DND-41 (cell line): ENCODE measurements around the gene NEAT1.

Experiments
- ATAC-seq: fragments of 200-7000 bp; cut with Tn5 transposase; 3 replicates; pipeline ENCODE4 v1.9.1; 2021; ENCODE audit warnings: low read depth; ENCODE audit not compliant: insufficient read depth
- DNase-seq: peaks from one replicate; pipeline ENCODE4 v3.0.0-alpha.2; 2020
- H2AFZ ChIP-seq: 2 replicates; pipeline ENCODE4 v1.6.0; 2012; ENCODE audit warnings: low read depth, low read length
- H3K27ac ChIP-seq: 2 replicates; pipeline ENCODE4 v1.5.1; 2012; ENCODE audit warnings: low read length, inconsistent platforms
- H3K27me3 ChIP-seq: fragments of 200-600 bp; sonication (generic); 2 replicates; pipeline ENCODE4 v1.6.0; 2012; ENCODE audit warnings: low read length, mild to moderate bottlenecking, inconsistent platforms; ENCODE audit not compliant: insufficient read depth, poor library complexity
- H3K36me3 ChIP-seq: 2 replicates; pipeline ENCODE4 v1.5.1; 2012; ENCODE audit warnings: low read length, inconsistent platforms; ENCODE audit not compliant: insufficient read depth
- H3K4me1 ChIP-seq: 2 replicates; pipeline ENCODE4 v1.5.1; 2012; ENCODE audit warnings: mild to moderate bottlenecking, low read length; ENCODE audit not compliant: insufficient read depth
- H3K4me2 ChIP-seq: 2 replicates; pipeline ENCODE4 v1.6.0; 2012; ENCODE audit warnings: mild to moderate bottlenecking, moderate library complexity, low read length, inconsistent platforms; ENCODE audit not compliant: insufficient read depth
- H3K4me3 ChIP-seq, 2 experiments: fragments of 200-600 bp in 1 of 2; shearing (Covaris generic) in 1 of 2; 2 replicates each; pipeline ENCODE4 v1.5.1; 2012 to 2016; ENCODE audit warnings: inconsistent platforms in 2 of 2, low read length in 2 of 2, mild to moderate bottlenecking in 2 of 2, low read depth in 1 of 2, moderate library complexity in 1 of 2
- H3K79me2 ChIP-seq: 2 replicates; pipeline ENCODE4 v1.6.0; 2012; ENCODE audit warnings: low read length, inconsistent platforms; ENCODE audit not compliant: insufficient read depth
- H3K9ac ChIP-seq: 2 replicates; pipeline ENCODE4 v1.6.0; 2012; ENCODE audit warnings: low read depth, mild to moderate bottlenecking, inconsistent platforms, low read length, moderate library complexity
- H3K9me3 ChIP-seq: 2 replicates; pipeline ENCODE4 v1.5.1; 2012; ENCODE audit warnings: low read length, moderate library complexity, mild to moderate bottlenecking, inconsistent platforms; ENCODE audit not compliant: insufficient read depth, severe bottlenecking
- H4K20me1 ChIP-seq: 2 replicates; pipeline ENCODE4 v1.6.0; 2012; ENCODE audit warnings: low read length; ENCODE audit not compliant: insufficient read depth
- EZH2 ChIP-seq: IDR thresholded peaks from 3 replicates; pipeline ENCODE4 v1.6.1; 2012; ENCODE audit warnings: borderline replicate concordance, low read depth, mild to moderate bottlenecking, moderate library complexity, low read length, inconsistent platforms; ENCODE audit not compliant: severe bottlenecking
- TF ChIP-seq, protein P1 (sequence below): IDR thresholded peaks from 2 replicates; pipeline ENCODE4 v1.5.1; 2012; ENCODE audit warnings: borderline replicate concordance, low read length, moderate library complexity, mild to moderate bottlenecking; ENCODE audit not compliant: poor library complexity, severe bottlenecking; ENCODE audit errors: extremely low read depth

NEAT1 gene

DNA sequence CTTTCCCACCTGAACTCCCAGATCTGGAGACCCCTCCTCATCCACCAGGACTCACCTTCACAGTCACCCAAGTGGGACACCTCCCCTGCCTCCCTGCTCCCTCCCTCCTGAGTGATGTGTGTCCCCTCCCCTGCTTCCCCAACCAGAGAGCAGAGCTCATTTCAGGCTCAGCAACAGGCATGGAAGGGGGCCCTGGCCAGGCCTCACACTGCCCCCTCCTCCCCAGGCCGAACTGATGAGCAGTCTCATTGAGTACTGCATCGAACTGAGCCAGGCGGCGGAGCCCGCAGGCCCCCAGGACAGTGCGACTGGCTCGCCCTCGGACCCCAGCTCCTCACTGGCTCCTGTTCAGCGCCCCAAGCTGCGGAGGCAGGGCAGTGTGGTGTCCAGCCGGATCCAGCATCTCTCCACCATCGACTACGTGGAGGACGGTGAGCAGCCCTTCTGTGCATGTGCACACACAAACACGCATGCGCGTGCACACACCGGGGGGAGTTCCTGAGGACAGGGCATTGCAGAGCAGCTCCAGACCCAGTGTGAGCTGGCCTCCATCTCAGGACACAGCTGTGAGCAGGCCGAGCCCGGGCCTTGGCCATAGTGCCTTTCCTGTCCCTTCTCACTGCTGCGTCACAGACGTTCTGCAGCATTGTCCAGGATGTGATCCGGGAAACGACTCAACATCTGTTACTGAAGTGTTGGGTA is 17.8 kb upstream of the NEAT1 start:
- no peak for ATAC-seq
- peaks cover 59% of the 10 kb centered on the region for H3K36me3 ChIP-seq
- H3K4me3 ChIP-seq = no peak overlapping the region
- H3K79me2 ChIP-seq = no peaks in the 10 kb centered on the region; the same call in 1 of the 2 replicates
- no peaks in the 10 kb centered on the region for H3K4me1 ChIP-seq
- H3K9ac ChIP-seq = no peak overlapping the region
- H4K20me1 ChIP-seq = peaks cover 7% of the 10 kb centered on the region; the same call in 1 of the 2 replicates
- no peak overlapping the region for H3K4me2 ChIP-seq
- H3K9me3 ChIP-seq = no peaks in the 10 kb centered on the region
- TF ChIP-seq, protein P1, sequence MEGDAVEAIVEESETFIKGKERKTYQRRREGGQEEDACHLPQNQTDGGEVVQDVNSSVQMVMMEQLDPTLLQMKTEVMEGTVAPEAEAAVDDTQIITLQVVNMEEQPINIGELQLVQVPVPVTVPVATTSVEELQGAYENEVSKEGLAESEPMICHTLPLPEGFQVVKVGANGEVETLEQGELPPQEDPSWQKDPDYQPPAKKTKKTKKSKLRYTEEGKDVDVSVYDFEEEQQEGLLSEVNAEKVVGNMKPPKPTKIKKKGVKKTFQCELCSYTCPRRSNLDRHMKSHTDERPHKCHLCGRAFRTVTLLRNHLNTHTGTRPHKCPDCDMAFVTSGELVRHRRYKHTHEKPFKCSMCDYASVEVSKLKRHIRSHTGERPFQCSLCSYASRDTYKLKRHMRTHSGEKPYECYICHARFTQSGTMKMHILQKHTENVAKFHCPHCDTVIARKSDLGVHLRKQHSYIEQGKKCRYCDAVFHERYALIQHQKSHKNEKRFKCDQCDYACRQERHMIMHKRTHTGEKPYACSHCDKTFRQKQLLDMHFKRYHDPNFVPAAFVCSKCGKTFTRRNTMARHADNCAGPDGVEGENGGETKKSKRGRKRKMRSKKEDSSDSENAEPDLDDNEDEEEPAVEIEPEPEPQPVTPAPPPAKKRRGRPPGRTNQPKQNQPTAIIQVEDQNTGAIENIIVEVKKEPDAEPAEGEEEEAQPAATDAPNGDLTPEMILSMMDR = no peak
- TF ChIP-seq EZH2 = no peak
- H2AFZ ChIP-seq = no peak overlapping the region
- no peak overlapping the region for H3K27ac ChIP-seq
- no peaks in the 10 kb centered on the region for H3K27me3 ChIP-seq
- DNase-seq = no peak

- H3K4me2 ChIP-seq = no peak overlapping the region
- TF ChIP-seq, protein P1 = no peak
- no peak for TF ChIP-seq EZH2
- no peaks in the 10 kb centered on the region for H3K9me3 ChIP-seq
- peaks cover 4% of the 10 kb centered on the region for H3K4me1 ChIP-seq
- no peak overlapping the region for H3K27ac ChIP-seq
- no peak for ATAC-seq
- DNase-seq = no peak
- no peak overlapping the region for H3K9ac ChIP-seq
- no peak overlapping the region for H3K4me3 ChIP-seq
- peaks cover 54% of the 10 kb centered on the region for H3K36me3 ChIP-seq
- no peaks in the 10 kb centered on the region for H3K79me2 ChIP-seq
- no peak overlapping the region for H2AFZ ChIP-seq
- no peaks in the 10 kb centered on the region for H4K20me1 ChIP-seq
- no peaks in the 10 kb centered on the region for H3K27me3 ChIP-seq
These were observed 11.5 kb upstream of the NEAT1 start for GRCh38 chr11:65410936-65411680.

GRCh38 chr11:65411681-65412070 is 10.9 kb upstream of the NEAT1 start:
- Histone ChIP-seq H2AFZ (no peak overlapping the region), H3K36me3 (peaks cover 50% of the 10 kb centered on the region), H3K9ac (no peak overlapping the region), H3K9me3 (no peaks in the 10 kb centered on the region), H4K20me1 (no peaks in the 10 kb centered on the region), H3K27me3 (no peaks in the 10 kb centered on the region), H3K27ac (no peak overlapping the region), H3K79me2 (peaks cover 4% of the 10 kb centered on the region), H3K4me1 (peaks cover 10% of the 10 kb centered on the region), H3K4me3 (no peak overlapping the region), H3K4me2 (no peak overlapping the region)
- TF ChIP-seq EZH2 = no peak
- TF ChIP-seq, protein P1 = no peak
- no peak for DNase-seq
- no peak for ATAC-seq
